ENCODE data around the gene PGBD5. TPM values are rescaled to one million over a fixed set of nuclear protein-coding genes. Genes with fewer than 3 reads are reported as not detected.
"Not testable (repeated sequence)": the region's sequence is repeated elsewhere in the genome, so short reads cannot be mapped to it uniquely, and the experiment has no call there.

The PGBD5 gene, protein sequence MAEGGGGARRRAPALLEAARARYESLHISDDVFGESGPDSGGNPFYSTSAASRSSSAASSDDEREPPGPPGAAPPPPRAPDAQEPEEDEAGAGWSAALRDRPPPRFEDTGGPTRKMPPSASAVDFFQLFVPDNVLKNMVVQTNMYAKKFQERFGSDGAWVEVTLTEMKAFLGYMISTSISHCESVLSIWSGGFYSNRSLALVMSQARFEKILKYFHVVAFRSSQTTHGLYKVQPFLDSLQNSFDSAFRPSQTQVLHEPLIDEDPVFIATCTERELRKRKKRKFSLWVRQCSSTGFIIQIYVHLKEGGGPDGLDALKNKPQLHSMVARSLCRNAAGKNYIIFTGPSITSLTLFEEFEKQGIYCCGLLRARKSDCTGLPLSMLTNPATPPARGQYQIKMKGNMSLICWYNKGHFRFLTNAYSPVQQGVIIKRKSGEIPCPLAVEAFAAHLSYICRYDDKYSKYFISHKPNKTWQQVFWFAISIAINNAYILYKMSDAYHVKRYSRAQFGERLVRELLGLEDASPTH
- 1.5 to 5.4 TPM (median 1.8 TPM) in 3 replicates for total RNA-seq
- long read RNA-seq, full-length matches to known transcripts = 1 of 4 reads
- long read RNA-seq, partial matches to known transcripts = 1 of 4 reads
- long read RNA-seq, other reads (novel, unspliced or antisense) = 2 of 4 reads

DNA sequence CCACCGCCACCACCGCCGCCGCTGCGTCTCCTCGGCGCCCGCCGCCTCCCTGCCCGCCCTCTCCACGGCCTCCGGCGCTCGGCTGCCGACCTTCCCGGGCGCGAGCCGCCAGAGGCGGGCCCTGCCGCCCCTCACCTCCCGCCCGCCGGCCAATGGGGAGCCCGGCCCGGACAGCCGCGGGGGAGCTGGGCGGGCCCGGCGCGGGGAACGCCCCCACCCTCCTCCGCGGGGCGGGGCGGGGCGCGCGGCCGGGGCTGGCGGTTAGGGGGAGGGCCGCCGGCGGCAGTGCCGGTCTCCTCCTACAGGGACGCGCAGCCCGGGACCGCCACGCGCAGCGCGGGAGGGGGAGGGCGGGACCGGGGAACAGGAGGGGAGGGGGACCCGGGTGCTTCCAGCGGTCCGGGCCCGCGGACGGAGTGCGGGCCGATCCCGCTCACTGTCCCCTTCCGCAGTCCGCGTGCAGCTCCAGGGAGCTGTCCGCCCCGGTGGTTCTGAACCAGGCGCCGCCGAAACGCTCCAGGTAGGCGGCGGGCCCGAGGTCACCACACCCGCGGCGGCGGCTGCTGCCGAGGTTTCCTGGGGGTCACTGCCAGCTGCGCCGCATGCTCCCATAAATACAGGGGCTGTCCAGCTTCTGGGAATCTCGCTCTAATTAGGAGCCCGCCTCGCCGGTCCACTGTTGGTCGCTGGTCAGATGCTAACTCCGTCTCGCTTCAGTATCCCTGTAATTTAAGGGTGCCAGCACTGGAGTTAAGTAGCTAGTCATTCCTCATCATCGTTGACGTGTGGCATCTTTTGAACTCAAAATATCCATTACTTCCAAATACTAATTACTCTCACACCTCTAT, at the start of gene PGBD5:
Gene PGBD5, minus strand, starts transcription at position 87 of the 848 bp plus-strand sequence. CDS start 404 bp downstream, outside the sequence.
- no peaks in the 10 kb centered on the region for H3K36me3 Mint-ChIP-seq (ENCODE audit: low read depth)
- no peaks in the 10 kb centered on the region for H3K9me3 Mint-ChIP-seq (ENCODE audit: low read depth)
- peaks cover 17% of the 10 kb centered on the region for H3K4me1 Mint-ChIP-seq (ENCODE audit: low read depth)
- H3K27ac Mint-ChIP-seq (ENCODE audit: unreplicated experiment) = no peak within 1 kb of the TSS
- TF ChIP-seq, protein P1, sequence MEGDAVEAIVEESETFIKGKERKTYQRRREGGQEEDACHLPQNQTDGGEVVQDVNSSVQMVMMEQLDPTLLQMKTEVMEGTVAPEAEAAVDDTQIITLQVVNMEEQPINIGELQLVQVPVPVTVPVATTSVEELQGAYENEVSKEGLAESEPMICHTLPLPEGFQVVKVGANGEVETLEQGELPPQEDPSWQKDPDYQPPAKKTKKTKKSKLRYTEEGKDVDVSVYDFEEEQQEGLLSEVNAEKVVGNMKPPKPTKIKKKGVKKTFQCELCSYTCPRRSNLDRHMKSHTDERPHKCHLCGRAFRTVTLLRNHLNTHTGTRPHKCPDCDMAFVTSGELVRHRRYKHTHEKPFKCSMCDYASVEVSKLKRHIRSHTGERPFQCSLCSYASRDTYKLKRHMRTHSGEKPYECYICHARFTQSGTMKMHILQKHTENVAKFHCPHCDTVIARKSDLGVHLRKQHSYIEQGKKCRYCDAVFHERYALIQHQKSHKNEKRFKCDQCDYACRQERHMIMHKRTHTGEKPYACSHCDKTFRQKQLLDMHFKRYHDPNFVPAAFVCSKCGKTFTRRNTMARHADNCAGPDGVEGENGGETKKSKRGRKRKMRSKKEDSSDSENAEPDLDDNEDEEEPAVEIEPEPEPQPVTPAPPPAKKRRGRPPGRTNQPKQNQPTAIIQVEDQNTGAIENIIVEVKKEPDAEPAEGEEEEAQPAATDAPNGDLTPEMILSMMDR (IDR thresholded peaks at IDR 0.05) = no peak
- DNase-seq (ENCODE audit: low spot score) = peak; percentile 85
- peaks cover 44% of the 10 kb centered on the region for H3K27me3 Mint-ChIP-seq (ENCODE audit: low read depth)
- peak within 1 kb of the TSS; percentile 52 for H3K4me3 Mint-ChIP-seq (ENCODE audit: unreplicated experiment)

DNA sequence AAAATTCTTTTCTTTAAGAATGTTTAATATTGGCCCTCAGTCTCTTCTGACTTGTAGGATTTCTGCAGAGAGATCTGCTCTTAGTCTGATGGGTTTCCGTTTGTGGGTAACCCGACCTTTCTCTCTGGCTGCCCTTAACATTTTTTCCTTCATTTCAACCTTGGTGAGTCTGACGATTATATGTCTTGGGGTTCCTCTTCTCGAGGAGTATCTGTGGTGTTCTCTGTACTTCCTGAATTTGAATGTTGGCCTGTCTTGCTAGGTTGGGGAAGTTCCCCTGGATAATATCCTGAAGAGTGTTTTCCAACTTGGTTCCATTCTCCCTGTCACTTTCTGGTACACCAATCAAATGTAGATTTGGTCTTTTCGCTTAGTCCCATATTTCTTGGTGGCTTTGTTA, 48.8 kb upstream of the PGBD5 start:
- Mint-ChIP-seq H3K36me3 (ENCODE audit: low read depth) (peaks cover 10% of the 10 kb centered on the region), H3K27me3 (ENCODE audit: low read depth) (peaks cover 55% of the 10 kb centered on the region), H3K9me3 (ENCODE audit: low read depth) (peaks cover 17% of the 10 kb centered on the region)
- not testable (repeated sequence) for DNase-seq (ENCODE audit: low spot score); H3K27ac Mint-ChIP-seq (ENCODE audit: unreplicated experiment); H3K4me3 Mint-ChIP-seq (ENCODE audit: unreplicated experiment); H3K4me1 Mint-ChIP-seq (ENCODE audit: low read depth)

DNA sequence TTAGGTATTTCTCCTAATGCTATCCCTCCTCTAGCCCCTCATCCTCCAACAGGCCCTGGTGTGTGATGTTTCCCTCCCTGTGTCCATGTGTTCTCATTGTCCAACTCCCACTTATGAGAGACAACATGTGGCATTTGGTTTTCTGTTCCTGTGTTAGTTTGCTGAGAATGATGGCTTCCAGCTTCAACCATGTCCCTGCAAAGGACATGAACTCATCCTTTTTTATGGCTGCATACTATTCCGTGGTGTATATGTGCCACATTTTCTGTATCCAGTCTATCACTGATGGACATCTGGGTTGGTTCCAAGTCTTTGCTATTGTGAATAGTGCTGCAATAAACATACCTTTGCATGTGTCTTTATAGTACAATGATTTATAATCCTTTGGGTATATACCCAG, 44.6 kb upstream of the PGBD5 start:
- H3K27ac Mint-ChIP-seq (ENCODE audit: unreplicated experiment); H3K4me3 Mint-ChIP-seq (ENCODE audit: unreplicated experiment); H3K36me3 Mint-ChIP-seq (ENCODE audit: low read depth); H3K4me1 Mint-ChIP-seq (ENCODE audit: low read depth); DNase-seq (ENCODE audit: low spot score): not testable (repeated sequence)
- Mint-ChIP-seq H3K27me3 (ENCODE audit: low read depth) (peaks cover 38% of the 10 kb centered on the region), H3K9me3 (ENCODE audit: low read depth) (peaks cover 21% of the 10 kb centered on the region)

DNA sequence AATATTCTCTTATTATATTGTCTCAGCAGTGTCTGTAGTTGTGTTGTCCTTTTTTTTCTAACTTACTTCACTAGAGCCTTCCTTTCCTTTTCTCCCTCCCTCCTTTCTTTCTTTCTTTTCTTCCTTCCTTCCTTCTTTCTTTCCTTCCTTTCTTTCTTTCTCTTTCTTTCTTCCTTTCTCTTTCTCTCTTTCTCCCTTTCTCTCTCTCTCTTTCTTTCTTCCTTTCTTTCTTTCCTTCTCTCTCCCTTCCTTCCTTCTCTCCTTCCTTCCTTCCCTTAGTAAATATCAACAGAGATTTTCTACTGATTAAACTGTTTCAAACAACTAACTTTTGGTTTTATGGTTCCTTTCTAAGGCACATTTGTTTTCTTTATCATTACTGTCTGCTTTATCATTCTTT, 43.1 kb upstream of the PGBD5 start:
- H3K4me3 Mint-ChIP-seq (ENCODE audit: unreplicated experiment) = no peak overlapping the region
- peaks cover 7% of the 10 kb centered on the region for H3K36me3 Mint-ChIP-seq (ENCODE audit: low read depth)
- H3K9me3 Mint-ChIP-seq (ENCODE audit: low read depth) = peaks cover 16% of the 10 kb centered on the region
- TF ChIP-seq, protein P1 (IDR thresholded peaks at IDR 0.05) = no peak
- H3K4me1 Mint-ChIP-seq (ENCODE audit: low read depth) = peaks cover 8% of the 10 kb centered on the region
- H3K27me3 Mint-ChIP-seq (ENCODE audit: low read depth) = peaks cover 24% of the 10 kb centered on the region
- no peak overlapping the region for H3K27ac Mint-ChIP-seq (ENCODE audit: unreplicated experiment)
- DNase-seq (ENCODE audit: low spot score) = no peak

DNA sequence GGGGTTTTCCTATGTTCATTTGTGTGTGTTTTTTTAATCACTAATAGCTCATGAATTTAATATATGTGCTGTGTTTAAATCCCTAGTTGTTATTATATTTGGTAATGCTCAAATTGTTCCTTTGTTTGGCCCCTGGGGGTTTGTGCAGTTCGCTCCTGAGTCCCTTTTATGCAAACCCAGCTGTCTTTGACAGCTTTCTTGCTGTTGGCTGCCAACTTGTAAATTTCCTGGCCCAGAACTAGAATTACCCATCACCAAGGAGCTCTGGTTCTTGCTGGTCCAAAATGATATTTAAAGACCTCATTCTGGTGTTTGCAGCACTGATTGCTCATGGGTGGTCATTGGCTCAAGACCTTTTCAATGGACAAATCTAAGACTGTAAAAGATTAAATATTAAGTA, 39.6 kb upstream of the PGBD5 start:
- Mint-ChIP-seq H3K4me1 (ENCODE audit: low read depth) (peaks cover 8% of the 10 kb centered on the region), H3K36me3 (ENCODE audit: low read depth) (no peaks in the 10 kb centered on the region), H3K9me3 (ENCODE audit: low read depth) (peaks cover 8% of the 10 kb centered on the region), H3K27me3 (ENCODE audit: low read depth) (peaks cover 20% of the 10 kb centered on the region), H3K4me3 (ENCODE audit: unreplicated experiment) (no peak overlapping the region), H3K27ac (ENCODE audit: unreplicated experiment) (no peak overlapping the region)
- TF ChIP-seq, protein P1 (IDR thresholded peaks at IDR 0.05) = no peak
- no peak for DNase-seq (ENCODE audit: low spot score)

DNA sequence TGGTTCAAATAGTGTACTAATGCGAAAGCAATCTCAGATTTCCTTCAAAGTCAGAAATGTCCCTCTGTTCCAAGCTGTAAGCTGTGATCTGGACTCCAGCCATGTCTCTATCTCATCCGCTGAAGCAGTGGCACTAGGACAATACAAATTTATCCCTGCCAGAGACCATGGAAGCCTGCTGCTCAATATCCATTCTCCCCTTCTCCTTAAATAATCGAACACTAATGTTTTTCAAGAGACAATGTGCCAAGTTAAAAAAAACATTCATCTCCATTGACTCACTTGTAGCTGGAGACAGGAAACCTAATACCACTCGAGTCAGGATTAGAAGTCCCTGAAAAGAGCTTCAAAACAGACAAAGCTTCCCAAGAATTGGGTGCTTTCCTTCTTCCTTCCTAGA, 38.5 kb upstream of the PGBD5 start:
- peaks cover 8% of the 10 kb centered on the region for H3K4me1 Mint-ChIP-seq (ENCODE audit: low read depth)
- peak overlapping the region; percentile 1 for H3K4me3 Mint-ChIP-seq (ENCODE audit: unreplicated experiment)
- no peaks in the 10 kb centered on the region for H3K36me3 Mint-ChIP-seq (ENCODE audit: low read depth)

More for the DNA sequence above, 38.5 kb upstream of the PGBD5 start:
- Mint-ChIP-seq H3K27ac (ENCODE audit: unreplicated experiment) (peak overlapping the region; percentile 41), H3K9me3 (ENCODE audit: low read depth) (peaks cover 13% of the 10 kb centered on the region), H3K27me3 (ENCODE audit: low read depth) (peaks cover 27% of the 10 kb centered on the region)
- TF ChIP-seq, protein P1 (IDR thresholded peaks at IDR 0.05) = no peak
- no peak for DNase-seq (ENCODE audit: low spot score)

All from chondrocyte (in vitro differentiated cells).